Cardiac ventricle fibroblast (primary cell): Measurements from ENCODE around the gene FAM234A. TPM values are rescaled to one million over a fixed set of nuclear protein-coding genes. Genes with fewer than 3 reads are reported as not detected.

Source experiments
- total RNA-seq: library from RNA; depleted of rRNA; stranded (reverse); fragments of >200 nt; gene quantifications from 2 replicates; pipeline ENCODE4 v1.2.3, GENCODE V29; 2015

The FAM234A gene, protein sequence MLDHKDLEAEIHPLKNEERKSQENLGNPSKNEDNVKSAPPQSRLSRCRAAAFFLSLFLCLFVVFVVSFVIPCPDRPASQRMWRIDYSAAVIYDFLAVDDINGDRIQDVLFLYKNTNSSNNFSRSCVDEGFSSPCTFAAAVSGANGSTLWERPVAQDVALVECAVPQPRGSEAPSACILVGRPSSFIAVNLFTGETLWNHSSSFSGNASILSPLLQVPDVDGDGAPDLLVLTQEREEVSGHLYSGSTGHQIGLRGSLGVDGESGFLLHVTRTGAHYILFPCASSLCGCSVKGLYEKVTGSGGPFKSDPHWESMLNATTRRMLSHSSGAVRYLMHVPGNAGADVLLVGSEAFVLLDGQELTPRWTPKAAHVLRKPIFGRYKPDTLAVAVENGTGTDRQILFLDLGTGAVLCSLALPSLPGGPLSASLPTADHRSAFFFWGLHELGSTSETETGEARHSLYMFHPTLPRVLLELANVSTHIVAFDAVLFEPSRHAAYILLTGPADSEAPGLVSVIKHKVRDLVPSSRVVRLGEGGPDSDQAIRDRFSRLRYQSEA
- 87.7 and 105 TPM in 2 replicates for total RNA-seq

DNA sequence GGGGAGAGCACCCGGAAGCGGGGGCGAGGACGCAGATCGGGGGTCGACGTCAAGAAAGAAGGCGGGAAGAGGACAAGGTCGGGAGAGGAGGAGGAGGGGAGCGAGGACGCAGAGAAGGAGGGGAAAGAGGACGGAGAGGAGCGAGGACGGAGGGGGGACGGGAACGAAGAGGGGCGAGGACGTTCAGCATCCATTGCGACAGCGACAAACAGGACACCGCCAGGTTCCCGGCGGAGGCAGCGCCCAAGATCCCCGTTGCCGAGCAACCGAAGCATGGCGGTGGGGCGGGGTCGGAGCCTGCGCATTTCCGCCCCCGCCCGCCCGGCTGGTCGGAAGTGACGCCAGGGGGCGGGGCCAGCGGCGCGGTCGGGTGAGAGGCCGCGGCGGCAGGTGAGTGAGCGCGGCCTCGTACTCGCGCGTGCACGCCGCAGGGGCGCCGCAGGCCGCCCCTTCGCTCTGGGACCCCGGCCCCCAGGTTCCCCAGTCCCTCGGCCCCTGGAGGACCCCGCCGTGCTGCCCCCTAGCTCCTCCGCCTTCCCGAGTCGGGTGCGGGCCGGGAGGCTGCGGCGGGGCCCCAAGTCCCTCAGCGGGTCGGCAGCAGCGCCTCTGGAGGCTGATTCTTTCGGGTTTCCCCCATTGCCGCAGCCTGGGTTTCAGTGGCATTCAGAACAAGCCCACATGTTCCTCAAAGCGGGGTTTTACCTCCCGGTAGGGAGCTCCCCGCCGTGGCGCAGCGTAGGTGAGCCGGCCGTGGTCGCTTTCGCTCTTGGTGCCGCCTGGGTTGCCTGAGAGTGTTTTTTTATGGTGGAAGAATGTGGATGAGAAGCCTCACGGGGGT lies at the start of gene FAM234A:
FAM234A (plus strand) TSS at position 354 of the 838 bp plus-strand sequence. CDS start 19,593 bp downstream, outside the sequence.

GRCh38 chr16:228852-229730 lies 5.5 kb upstream of the FAM234A start, which contains the start of gene LUC7L:
Gene LUC7L, minus strand, starts transcription at chr16:229449. Its CDS starts 110 bp downstream, at chr16:229339.

DNA sequence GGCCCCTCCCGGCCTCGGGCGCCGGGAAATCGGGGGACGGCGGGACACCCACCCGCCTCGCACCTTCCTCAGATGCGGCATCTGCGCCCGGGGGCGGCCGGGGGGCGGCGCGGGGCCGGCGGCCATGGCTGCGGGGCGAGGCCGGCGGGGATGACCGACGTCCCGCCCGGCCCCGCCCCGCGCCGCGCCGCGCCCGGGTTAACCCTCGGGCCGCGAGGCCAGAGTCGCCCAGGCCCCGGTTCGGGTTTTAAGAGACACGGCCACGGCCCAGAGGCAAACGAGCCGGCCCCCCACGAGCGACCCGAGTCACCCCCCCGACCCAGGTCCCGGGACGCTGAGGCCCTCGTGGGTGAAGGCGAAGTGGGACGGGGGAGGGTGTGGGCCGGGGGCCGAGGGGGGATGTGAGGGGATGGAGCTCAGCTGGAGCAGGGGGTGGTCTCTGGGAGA lies 41.2 kb downstream of the FAM234A start, which contains the start of gene RGS11:
RGS11 (minus strand) TSS at position 159 of the 447 bp plus-strand sequence; CDS start at position 126, 33 bp downstream.

GRCh38 chr16:280552-280951 lies 45.9 kb downstream of the FAM234A start, which contains the start of gene ARHGDIG:
Gene ARHGDIG, plus strand, starts transcription at chr16:280591. Its CDS starts 90 bp downstream, at chr16:280681.

DNA sequence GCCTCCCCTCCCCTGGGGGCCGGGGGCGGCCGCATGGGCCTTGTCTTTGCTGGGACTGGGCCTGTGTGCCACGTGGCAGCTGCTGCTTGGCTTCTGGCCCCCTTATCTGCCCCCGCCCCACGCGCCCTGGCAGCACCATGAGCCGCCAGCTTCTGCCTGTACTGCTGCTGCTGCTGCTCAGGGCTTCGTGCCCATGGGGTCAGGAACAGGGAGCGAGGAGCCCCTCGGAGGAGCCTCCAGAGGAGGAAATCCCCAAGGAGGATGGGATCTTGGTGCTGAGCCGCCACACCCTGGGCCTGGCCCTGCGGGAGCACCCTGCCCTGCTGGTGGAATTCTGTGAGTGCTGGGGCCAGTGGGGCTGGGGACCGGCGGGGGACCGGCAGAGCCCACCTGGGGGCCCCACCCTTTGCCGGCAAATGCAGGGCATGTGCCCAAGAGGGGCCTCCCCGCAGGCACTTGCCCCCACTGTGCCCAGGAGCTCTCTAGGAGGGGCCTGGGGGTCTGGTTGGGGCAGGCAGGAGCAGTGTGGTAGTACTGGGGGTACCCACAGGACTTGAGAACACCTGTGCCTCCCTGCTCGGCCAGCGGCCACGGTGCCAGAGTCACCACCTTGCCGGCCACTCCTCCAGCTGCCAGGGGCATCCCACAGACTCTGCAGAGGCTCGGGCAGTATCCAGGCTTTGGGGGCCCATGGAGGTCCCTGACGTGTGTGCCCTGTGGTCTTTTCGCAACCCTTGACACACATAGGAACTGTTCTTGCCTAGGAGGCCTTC lies 48.6 kb downstream of the FAM234A start, which contains the start of gene PDIA2:
PDIA2 (plus strand) TSS at position 132 of the 773 bp plus-strand sequence; CDS start at position 138, 6 bp downstream.

Other genes starting within 250 kb of the FAM234A start
- 2.5 and 2.7 TPM in 2 replicates for gene POLR3K, start 181.2 kb upstream of the FAM234A start, total RNA-seq
- 16.4 and 20.7 TPM in 2 replicates for gene SNRNP25, start 181.0 kb upstream of the FAM234A start, total RNA-seq
- gene RHBDF1, start 162.2 kb upstream of the FAM234A start, total RNA-seq = 37.0 and 38.4 TPM in 2 replicates
- 126 and 134 TPM in 2 replicates for gene MPG, start 156.6 kb upstream of the FAM234A start, total RNA-seq
- 22.5 and 29.2 TPM in 2 replicates for gene NPRL3, start 96.1 kb upstream of the FAM234A start, total RNA-seq
- not detected in 2 replicates for gene HBZ, start 82.2 kb upstream of the FAM234A start, total RNA-seq
- not detected in 2 replicates for gene HBM, start 68.8 kb upstream of the FAM234A start, total RNA-seq
- gene HBA2, start 61.9 kb upstream of the FAM234A start, total RNA-seq = 4.3 TPM in 1 of 2 replicates, not detected in the other
- 11.8 TPM in 1 of 2 replicates, not detected in the other for gene HBA1, start 58.1 kb upstream of the FAM234A start, total RNA-seq
- 4.1 TPM in 1 of 2 replicates, not detected in the other for gene HBQ1, start 54.4 kb upstream of the FAM234A start, total RNA-seq
- gene LUC7L, start 5.4 kb upstream of the FAM234A start, total RNA-seq = 22.5 and 26.6 TPM in 2 replicates
- gene RGS11, start 41.1 kb downstream of the FAM234A start, total RNA-seq = 1.7 and 2.9 TPM in 2 replicates
- gene ARHGDIG, start 45.8 kb downstream of the FAM234A start, total RNA-seq = 0.78 TPM in 1 of 2 replicates, not detected in the other
- 0.94 TPM in 1 of 2 replicates, not detected in the other for gene PDIA2, start 48.3 kb downstream of the FAM234A start, total RNA-seq
- 19.0 and 20.7 TPM in 2 replicates for gene AXIN1, start 117.9 kb downstream of the FAM234A start, total RNA-seq
- 55.9 and 64.4 TPM in 2 replicates for gene MRPL28, start 135.7 kb downstream of the FAM234A start, total RNA-seq
- 28.3 and 44.1 TPM in 2 replicates for gene PGAP6, start 147.2 kb downstream of the FAM234A start, total RNA-seq
- 88.8 and 105 TPM in 2 replicates for gene NME4, start 162.4 kb downstream of the FAM234A start, total RNA-seq
- gene DECR2, start 167.1 kb downstream of the FAM234A start, total RNA-seq = 15.5 and 19.2 TPM in 2 replicates
- 29.1 and 32.8 TPM in 2 replicates for gene RAB11FIP3, start 190.8 kb downstream of the FAM234A start, total RNA-seq